ENCODE results near the gene ATR. TPM values are rescaled to one million over a fixed set of nuclear protein-coding genes. Genes with fewer than 3 reads are reported as not detected.
A peak's percentile ranks its signal among the peaks of the same experiment; 100 is the strongest.
"Not testable (repeated sequence)": the region's sequence is repeated elsewhere in the genome, so short reads cannot be mapped to it uniquely, and the experiment has no call there.

ATR gene
- total RNA-seq, 4 donors from 2014 or later, result 21.0 to 53.6 (median 23.9) TPM

DNA sequence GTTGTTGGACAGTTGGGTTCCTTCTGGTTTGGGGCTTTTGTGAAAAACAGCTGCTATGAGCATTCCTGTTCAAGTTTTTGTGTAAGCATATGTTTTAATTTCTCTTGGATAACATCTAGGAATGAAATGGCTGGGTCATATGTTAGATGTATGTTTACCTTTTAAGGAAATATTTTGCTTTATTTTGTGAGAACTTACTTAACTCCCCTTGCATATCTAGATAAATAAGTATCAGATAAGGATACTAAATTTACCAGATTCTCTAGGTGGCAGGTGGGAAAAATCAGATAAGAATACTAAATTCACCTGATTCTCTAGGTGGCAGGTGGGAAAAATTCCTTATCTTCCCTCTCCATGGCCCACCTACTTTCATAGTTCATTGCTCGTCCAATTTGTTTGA lies 16.6 kb upstream of the ATR start:
- Histone ChIP-seq H3K27me3 (no peaks in the 10 kb centered on the region), H3K4me1 (no peaks in the 10 kb centered on the region), H3K36me3 (no peaks in the 10 kb centered on the region), H3K27ac (peak overlapping the region in 3 of 4 donors; percentile 37 to 90 (median 81)), H3K9me3 (no peaks in the 10 kb centered on the region), H3K4me3 (peak overlapping the region in 2 of 4 donors; percentile 72 to 83)
- TF ChIP-seq CTCF (IDR thresholded peaks at IDR 0.05) (no peak), POLR2A (IDR thresholded peaks at IDR 0.05) (no peak)
- DNase-seq, result no peak

GRCh38 chr3:142592268-142592667 lies 13.7 kb upstream of the ATR start:
- not testable (repeated sequence) for H3K27ac ChIP-seq, DNase-seq, H3K36me3 ChIP-seq, H3K4me3 ChIP-seq, H3K4me1 ChIP-seq, H3K9me3 ChIP-seq, H3K27me3 ChIP-seq

- no peak overlapping the region for H3K27ac ChIP-seq
- H3K9me3 ChIP-seq, result no peaks in the 10 kb centered on the region
- H3K27me3 ChIP-seq, result no peaks in the 10 kb centered on the region
- no peak for TF ChIP-seq CTCF (IDR thresholded peaks at IDR 0.05)
- TF ChIP-seq POLR2A (IDR thresholded peaks at IDR 0.05), result no peak
- no peak for DNase-seq
- H3K4me3 ChIP-seq, result no peak overlapping the region
- H3K4me1 ChIP-seq, result no peaks in the 10 kb centered on the region
- no peaks in the 10 kb centered on the region for H3K36me3 ChIP-seq
Observed at GRCh38 chr3:142588703-142589102, 10.2 kb upstream of the ATR start.

DNA sequence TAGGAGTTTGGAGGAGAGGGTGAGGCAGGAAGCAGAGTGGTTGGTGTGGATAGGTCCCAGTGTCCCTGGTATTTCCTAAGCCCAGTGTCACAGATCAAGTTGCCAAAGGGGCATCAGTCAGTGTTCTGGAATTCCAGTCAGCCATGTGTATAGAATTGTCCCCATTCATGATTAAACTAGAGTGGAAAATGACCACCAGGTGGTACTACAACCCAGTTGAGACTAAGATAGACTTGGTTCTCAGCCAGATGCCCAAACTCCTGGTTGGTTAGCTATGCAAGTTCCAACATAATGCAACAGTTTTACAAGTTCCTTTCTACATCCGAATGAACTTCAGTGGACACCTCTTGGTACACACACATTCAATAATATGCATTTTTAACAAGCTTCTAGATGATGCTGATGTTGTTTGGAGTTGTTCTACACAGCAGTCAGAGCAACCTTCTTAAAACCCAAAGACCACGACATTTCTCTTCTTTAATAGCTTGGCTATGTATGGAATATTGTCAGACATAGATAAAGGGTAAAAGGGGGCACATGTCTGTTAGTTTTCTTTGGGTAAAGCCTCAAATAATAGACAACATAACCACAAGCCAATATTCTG lies 8.4 kb upstream of the ATR start:
- DNase-seq, result no peak
- no peaks in the 10 kb centered on the region for H3K4me1 ChIP-seq
- peak in 5 of 6 experiments; percentile 24 to 90 (median 81) for TF ChIP-seq CTCF (IDR thresholded peaks at IDR 0.05)
- no peak for TF ChIP-seq POLR2A (IDR thresholded peaks at IDR 0.05)
- H3K27me3 ChIP-seq, result no peaks in the 10 kb centered on the region
- no peak overlapping the region for H3K4me3 ChIP-seq
- no peaks in the 10 kb centered on the region for H3K36me3 ChIP-seq
- no peaks in the 10 kb centered on the region for H3K9me3 ChIP-seq
- no peak overlapping the region for H3K27ac ChIP-seq

DNA sequence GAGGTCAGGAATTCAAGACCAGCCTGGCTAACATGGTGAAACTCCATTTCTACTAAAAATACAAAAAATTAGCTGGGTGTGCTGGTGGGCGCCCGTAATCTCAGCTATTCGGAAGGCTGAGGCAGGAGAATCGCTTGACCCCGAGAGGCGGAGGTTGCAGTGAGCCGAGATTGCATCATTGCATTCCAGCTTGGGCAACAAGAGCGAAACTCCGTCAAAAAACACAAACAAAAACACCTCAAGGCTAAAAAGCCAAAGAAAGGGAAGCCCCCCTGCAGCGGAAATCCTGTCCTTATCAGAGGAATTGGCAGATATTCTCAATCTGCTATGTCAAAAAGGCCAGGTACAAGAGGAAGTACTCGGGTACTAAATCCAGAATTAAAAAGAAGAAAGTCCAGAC lies 2.5 kb upstream of the ATR start:
- H3K4me3 ChIP-seq, result not testable (repeated sequence)

GRCh38 chr3:142580061-142580423 lies 1.5 kb upstream of the ATR start:
- TF ChIP-seq POLR2A (IDR thresholded peaks at IDR 0.05) (no peak), CTCF (IDR thresholded peaks at IDR 0.05) (no peak)
- Histone ChIP-seq H3K27ac (no peak overlapping the region), H3K4me1 (peaks cover 0 to 14% (median 7%) of the 10 kb centered on the region in 4 donors)

More for the DNA sequence above, 2.5 kb upstream of the ATR start:
- DNase-seq, H3K36me3 ChIP-seq, H3K27me3 ChIP-seq, H3K27ac ChIP-seq, H3K9me3 ChIP-seq: not testable (repeated sequence)
- peaks cover 0 to 14% (median 7%) of the 10 kb centered on the region in 4 donors for H3K4me1 ChIP-seq

More at GRCh38 chr3:142580061-142580423, 1.5 kb upstream of the ATR start:
- DNase-seq, result no peak
- Histone ChIP-seq H3K4me3 (no peak overlapping the region), H3K36me3 (no peaks in the 10 kb centered on the region), H3K9me3 (no peaks in the 10 kb centered on the region), H3K27me3 (no peaks in the 10 kb centered on the region)
